GM15510 (cell line): ENCODE data around the gene TNS3.

Experiments
- POLR2A ChIP-seq: IDR thresholded peaks from 3 replicates; pipeline ENCODE4 v1.6.1; 2011; ENCODE audit warnings: borderline replicate concordance; ENCODE audit not compliant: insufficient read length; ENCODE audit errors: extremely low read depth

Gene TNS3

GRCh38 chr7:47489624-47490023, 92.3 kb downstream of the TNS3 start:
- no peak for TF ChIP-seq POLR2A

GRCh38 chr7:47488969-47489342, 93.0 kb downstream of the TNS3 start:
- TF ChIP-seq POLR2A: no peak

DNA sequence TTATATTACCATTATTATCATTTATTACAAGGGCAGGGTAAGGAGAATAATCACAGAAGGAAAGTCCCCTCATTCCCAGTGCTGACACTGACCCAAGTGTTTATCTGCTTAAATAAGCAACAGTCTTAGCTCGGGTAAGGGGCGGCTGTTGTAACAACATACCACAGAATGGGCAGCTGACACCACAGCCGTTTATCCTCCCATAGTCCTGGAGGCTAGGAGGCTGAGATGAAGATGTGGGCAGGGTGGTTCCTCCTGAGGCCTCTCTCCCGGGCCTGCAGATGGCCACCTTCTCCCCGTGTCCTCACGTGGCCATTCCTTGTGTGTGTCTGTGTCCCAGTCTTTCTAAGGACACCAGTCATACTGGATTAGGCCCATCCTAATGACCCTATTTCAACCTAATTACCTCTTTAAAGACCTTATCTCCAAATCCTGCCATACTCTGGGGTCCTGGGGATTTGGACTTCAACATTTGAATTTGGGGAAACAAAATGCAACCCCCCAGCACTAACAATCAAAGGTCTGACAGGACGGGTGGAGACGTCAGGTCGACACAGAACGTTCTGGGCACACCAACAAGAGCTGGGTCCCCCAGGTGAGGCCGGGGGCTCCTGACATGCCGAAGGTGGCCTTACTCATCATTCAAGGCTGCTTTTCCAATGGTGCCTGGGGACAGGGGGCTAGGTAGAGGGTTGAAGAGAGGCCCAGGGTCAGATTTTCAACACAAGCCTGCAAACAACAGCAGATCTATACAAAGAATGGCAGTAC, 93.5 kb downstream of the TNS3 start:
- TF ChIP-seq POLR2A: no peak

GRCh38 chr7:47485640-47486435, 96.1 kb downstream of the TNS3 start:
- TF ChIP-seq POLR2A: no peak

DNA sequence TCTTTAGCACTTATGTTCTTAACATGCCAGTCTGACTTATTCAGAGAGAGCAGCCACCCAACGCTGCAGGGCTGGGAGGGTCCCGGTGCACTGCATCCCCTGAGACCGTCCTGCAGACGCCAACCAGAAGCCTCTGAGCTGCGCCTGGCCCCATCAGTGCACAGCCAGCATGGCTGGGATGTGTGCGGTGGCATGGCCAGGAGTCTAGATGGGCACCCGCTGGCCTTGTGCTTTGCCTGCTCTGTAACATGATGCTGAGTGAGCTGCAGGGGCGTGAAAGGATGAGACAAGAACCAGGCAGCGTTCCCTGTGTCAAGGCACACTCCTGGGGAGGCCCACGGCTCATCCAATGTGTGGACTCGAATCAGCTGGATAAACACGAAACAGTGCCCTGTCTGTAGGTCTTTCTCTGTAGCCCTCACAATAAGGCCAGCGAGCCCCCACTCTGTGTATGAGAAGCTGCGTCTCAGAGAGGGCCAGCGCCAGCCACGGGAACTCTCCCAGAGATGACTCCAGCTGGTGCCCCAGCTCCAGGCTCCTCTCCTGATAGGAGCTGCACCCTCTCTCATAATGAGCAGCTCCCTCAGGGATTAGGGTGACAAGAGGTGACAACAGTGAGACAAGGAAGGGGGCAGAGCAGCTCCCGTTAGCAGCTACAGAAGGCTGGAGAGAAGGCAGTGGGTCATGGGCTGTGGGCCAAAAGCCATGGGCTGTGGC, 96.8 kb downstream of the TNS3 start:
- TF ChIP-seq POLR2A: no peak

DNA sequence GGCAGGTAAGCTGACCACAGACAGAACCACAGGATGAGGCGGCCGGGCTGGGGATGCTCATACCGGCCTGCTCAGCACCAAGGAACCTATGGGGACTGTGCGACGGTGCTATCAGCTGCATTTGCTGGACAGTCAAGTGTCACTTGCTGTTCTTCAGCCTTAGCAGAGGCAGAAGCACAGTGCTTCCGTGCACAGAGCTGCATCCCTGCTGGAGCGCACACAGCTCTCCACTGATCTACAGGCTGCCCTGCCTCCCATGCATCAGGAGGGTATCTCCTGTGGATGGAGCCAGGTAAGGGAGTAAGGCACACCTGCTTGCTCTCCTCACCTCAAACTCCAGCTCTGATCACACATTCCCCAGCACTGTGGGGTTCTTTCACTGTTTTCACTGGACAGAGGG, 97.5 kb downstream of the TNS3 start:
- TF ChIP-seq POLR2A: no peak

DNA sequence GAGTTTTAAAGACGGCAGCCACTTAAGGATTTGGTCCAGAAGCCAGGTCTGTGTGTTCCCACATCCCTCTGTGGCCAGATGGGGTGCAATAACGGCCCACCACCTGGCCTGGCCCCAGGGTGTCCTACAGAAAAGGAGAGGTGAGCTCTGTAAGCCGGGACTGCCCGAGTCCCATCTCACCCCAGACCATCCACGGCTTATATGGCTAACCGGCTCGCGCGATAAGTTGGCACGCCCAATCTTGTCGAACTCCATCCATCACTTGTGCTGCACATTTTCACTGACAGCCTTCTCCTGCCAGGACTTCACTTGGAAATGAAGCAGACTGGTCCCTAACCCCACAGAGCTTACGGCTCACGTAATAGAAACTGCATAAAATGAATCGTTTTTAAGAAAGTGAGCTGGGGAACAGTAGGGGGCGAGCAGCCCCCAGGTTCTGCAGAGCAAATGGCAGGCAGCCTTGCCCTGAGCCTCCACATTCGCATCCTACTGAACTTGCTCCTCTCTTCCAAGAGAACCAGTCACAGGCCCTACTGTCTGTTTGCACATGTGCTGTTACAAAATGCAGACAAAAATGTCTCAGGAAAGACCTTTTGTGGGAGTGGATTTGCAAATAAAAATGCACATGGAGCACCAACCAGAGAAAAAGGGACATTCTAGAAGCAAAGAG, 98.2 kb downstream of the TNS3 start:
- no peak for TF ChIP-seq POLR2A

GRCh38 chr7:47482013-47482875, 99.7 kb downstream of the TNS3 start:
- TF ChIP-seq POLR2A: no peak

DNA sequence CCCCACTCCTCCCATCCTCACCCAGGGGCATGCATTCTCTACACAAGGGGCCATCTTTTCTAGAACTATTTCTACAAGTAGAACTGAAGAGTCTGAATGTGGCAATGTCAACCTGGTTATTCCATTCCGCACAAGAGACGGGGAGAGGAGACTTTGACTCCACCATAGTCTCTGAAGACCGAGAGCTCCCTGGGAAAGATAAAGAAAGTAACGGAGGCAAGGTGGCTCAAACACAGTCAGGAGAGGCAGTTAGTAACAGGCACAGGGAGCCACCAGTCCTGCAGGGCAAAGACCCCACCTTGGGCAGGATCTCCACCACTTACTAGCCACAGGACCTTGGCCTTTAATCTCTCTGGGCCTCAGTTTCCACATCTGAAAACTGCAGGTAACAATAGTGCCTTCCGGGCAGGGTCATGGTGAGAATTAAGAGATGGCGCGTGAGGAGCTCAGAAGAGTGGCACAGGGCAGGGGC, 100.3 kb downstream of the TNS3 start:
- no peak for TF ChIP-seq POLR2A

DNA sequence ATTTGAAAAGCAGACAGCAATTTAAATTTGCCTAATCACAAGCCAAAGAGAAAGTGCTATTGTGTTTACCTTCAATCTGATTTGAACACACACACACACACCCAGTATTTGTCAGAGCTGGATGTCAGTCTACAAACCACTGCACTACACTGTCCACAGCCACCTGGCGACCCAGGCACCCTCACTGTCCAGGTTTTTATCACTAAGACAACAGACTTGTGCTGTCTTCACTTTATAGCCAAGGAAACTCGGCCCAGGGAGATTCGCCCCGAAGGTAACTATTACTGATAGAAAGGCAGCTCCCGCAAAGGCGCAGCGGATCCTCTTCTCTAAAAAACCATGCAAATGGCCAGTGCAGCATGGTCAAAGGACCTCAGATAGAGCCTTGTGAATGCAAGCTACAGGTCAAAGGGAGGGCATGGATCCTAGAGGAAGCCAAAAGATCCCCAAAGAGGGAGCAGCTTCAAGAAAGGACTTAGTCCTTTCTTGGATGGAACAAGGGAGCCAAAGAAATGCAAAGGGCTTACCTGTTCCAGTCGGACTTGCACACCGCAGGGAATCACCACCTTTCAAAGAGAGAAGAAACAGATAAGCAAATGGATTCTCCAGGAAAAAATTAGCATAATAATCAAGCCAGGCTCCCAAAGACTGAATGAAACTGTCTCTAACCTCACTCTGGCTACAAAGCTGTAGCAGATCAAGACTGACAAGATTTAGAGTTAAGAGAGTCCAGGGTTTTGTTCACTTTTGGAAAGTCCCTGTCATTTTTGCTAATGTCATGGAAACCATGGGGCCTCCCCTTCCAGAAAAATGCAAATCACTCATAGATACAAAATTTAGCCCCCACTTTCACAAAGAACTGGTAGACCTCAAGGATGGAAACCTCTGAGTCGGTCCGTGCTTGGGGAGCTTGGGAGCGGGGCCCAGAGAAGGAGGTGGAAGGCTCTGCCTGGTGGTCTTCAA, 101.1 kb downstream of the TNS3 start:
- no peak for TF ChIP-seq POLR2A

DNA sequence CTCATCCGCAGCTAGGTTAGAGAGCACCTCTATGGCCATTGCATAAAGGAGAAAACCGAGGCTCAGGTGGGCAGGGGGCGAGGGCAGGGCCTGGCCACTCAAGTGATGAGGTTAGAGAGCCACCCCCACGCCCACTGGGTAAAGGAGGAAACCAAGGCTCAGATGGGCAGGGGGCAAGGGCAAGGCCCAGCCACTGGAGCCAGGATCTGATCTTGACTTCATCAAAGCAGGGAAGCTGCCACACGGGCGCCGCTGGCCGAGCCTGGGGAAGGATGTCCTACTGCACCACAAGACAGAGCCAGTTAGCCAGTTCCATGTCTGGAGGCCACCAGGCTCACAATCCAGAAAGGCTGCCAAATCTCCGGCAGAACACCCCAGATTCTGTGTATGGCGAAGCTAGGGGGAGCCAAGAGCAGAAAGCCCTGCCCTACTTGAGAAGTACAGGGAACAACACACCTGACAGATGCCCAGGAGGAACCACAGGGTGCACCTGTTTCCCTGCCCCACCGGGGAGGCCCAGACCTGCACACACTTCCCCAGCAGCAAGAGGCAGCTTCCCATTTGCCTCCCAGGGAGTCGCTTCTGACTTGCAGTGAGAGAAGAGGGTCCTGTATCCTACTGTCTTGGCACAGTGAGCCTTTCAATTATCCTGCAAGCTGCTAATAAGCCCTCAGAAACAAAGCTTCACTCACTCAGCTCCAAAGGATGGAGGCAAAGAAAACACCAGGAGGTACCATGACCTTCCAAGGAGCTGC, 101.9 kb downstream of the TNS3 start:
- TF ChIP-seq POLR2A: no peak

DNA sequence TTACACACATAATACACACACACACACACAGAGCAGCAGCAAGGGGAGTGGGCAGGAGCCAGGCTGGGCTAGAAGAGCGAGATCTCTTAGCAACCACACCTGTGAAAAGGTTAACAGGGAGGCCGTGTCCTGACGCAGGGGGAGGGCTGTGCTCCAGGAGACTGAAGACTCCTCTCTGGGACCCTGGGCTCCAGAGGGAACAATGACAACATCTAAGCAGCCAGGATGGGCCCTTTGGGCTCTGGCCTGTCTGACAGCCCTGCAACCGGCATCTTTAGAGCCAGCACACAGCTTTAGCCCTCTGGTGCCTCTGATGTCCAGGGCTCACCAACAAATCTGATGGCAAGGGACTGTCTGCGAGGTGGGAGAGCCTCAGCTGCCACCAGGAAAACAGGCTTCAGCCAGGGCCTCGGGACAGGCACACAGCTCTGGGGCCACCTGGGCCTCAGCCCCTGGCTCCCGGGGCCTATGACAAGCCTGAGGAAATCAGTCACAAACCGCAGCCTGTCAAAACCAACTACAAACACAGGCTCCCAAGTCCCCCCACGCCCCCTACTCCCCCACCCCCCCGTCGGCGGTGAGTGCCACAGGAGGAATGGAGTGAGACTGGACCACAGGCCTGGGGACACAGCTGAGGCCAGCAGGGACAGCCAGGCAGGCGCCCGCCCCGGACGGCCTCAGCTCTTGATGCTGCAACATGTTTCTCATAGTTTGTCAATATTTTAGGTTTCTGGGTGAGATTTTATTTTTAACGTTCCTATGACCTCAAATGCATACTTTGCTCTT, 102.8 kb downstream of the TNS3 start:
- TF ChIP-seq POLR2A: no peak

DNA sequence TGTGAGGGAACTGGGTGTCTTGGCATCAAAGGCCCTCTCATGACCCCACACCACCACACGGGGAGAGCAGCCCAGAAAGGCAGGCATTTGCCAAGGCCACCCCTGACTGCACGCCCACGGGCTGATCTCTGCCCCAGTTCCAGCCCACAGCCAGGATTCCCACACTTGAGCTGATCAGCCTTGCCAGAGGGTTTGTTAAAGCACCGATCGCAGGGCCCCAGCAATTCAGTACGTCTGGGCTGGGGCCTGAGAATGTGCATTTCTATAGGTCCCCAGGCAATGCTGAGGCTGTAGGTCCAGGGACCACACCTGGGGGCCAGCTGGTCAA, 103.9 kb downstream of the TNS3 start:
- TF ChIP-seq POLR2A: no peak
